Type B pancreatic cell (in vitro differentiated cells): ENCODE measurements around the gene CHAD. TPM values are rescaled to one million over a fixed set of nuclear protein-coding genes. Genes with fewer than 3 reads are reported as not detected.

Experiments used
- DNase-seq: peaks from one replicate; pipeline ENCODE4 v3.0.0; 2021; ENCODE audit warnings: mixed read lengths; ENCODE audit not compliant: unreplicated experiment; ENCODE audit errors: extremely low spot score
- H3K27ac Mint-ChIP-seq: 2 replicates; pipeline ENCODE4 v1.8.0; 2021; ENCODE audit warnings: mild to moderate bottlenecking, mixed read lengths
- H3K27me3 Mint-ChIP-seq: 2 replicates; pipeline ENCODE4 v1.8.0; 2021; ENCODE audit warnings: mixed read lengths
- H3K36me3 Mint-ChIP-seq: 2 replicates; pipeline ENCODE4 v1.8.0; 2021; ENCODE audit warnings: mixed read lengths
- H3K4me1 Mint-ChIP-seq: one replicate; pipeline ENCODE4 v1.8.0; 2021; ENCODE audit warnings: mixed read lengths; ENCODE audit not compliant: unreplicated experiment
- H3K4me3 Mint-ChIP-seq: 2 replicates; pipeline ENCODE4 v1.8.0; 2021; ENCODE audit warnings: mild to moderate bottlenecking, mixed read lengths
- H3K9me3 Mint-ChIP-seq: 2 replicates; pipeline ENCODE4 v1.8.0; 2021; ENCODE audit warnings: mixed read lengths
- long read RNA-seq: library from polyadenylated mRNA; unstranded; transcript quantifications from one replicate; pipeline ENCODE4 v2.0.0, GENCODE V29; 2020
- total RNA-seq: library from RNA; stranded (reverse); gene quantifications from 2 replicates; pipeline ENCODE4 v1.2.1, GENCODE V29; 2021; ENCODE audit warnings: low replicate concordance
- TF ChIP-seq, protein P1 (sequence below): fragments of 200-600 bp; sonication (generic); conservative IDR thresholded peaks from 2 replicates; pipeline ENCODE4 v1.5.0; 2021; ENCODE audit warnings: antibody characterized with exemption, mild to moderate bottlenecking

CHAD gene, protein sequence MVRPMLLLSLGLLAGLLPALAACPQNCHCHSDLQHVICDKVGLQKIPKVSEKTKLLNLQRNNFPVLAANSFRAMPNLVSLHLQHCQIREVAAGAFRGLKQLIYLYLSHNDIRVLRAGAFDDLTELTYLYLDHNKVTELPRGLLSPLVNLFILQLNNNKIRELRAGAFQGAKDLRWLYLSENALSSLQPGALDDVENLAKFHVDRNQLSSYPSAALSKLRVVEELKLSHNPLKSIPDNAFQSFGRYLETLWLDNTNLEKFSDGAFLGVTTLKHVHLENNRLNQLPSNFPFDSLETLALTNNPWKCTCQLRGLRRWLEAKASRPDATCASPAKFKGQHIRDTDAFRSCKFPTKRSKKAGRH
- total RNA-seq: not detected in 2 replicates
- long read RNA-seq: 0 reads

DNA sequence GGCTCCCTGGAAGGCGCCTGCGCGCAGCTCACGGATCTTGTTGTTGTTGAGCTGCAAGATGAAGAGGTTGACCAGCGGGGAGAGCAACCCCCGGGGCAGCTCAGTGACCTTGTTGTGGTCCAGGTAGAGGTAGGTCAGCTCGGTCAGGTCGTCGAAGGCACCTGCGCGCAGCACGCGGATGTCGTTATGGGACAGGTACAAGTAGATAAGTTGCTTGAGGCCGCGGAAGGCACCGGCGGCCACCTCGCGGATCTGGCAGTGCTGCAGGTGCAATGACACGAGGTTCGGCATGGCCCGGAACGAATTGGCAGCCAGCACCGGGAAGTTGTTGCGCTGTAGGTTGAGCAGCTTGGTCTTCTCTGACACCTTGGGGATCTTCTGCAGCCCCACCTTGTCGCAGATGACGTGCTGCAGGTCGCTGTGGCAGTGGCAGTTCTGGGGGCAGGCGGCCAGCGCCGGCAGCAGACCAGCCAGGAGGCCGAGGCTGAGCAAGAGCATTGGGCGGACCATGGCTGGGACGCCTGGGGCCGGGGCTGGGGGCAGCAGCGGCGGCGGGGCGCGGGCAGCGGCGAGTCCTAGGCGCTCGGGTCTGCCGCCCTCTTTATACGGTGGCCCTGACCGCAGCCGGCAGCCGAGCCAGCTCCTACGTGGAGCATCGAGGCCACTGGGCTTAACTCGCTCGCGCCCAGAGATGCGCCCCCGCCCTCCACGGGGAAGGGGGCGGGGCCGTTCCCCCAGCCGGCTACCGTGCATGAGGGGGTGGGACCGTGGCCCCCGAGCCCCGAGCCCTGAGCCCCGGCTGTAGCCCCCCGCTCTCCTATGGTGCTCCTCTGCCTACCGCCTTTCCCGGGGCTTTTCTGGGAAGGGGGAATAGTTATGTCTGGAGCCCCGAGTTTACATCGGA lies at the start of gene CHAD:
Gene CHAD (minus strand): TSS at position 577 of the 904 bp plus-strand sequence. CDS start 67 bp downstream, at position 510.
- no peak within 1 kb of the TSS for H3K27ac Mint-ChIP-seq
- no peaks in the 10 kb centered on the region for H3K9me3 Mint-ChIP-seq
- no peaks in the 10 kb centered on the region for H3K4me1 Mint-ChIP-seq
- H3K36me3 Mint-ChIP-seq: no peaks in the 10 kb centered on the region
- TF ChIP-seq, protein P1, sequence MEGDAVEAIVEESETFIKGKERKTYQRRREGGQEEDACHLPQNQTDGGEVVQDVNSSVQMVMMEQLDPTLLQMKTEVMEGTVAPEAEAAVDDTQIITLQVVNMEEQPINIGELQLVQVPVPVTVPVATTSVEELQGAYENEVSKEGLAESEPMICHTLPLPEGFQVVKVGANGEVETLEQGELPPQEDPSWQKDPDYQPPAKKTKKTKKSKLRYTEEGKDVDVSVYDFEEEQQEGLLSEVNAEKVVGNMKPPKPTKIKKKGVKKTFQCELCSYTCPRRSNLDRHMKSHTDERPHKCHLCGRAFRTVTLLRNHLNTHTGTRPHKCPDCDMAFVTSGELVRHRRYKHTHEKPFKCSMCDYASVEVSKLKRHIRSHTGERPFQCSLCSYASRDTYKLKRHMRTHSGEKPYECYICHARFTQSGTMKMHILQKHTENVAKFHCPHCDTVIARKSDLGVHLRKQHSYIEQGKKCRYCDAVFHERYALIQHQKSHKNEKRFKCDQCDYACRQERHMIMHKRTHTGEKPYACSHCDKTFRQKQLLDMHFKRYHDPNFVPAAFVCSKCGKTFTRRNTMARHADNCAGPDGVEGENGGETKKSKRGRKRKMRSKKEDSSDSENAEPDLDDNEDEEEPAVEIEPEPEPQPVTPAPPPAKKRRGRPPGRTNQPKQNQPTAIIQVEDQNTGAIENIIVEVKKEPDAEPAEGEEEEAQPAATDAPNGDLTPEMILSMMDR: no peak
- H3K4me3 Mint-ChIP-seq: peak within 1 kb of the TSS; percentile 59
- peaks cover 18% of the 10 kb centered on the region for H3K27me3 Mint-ChIP-seq
- no peak for DNase-seq

DNA sequence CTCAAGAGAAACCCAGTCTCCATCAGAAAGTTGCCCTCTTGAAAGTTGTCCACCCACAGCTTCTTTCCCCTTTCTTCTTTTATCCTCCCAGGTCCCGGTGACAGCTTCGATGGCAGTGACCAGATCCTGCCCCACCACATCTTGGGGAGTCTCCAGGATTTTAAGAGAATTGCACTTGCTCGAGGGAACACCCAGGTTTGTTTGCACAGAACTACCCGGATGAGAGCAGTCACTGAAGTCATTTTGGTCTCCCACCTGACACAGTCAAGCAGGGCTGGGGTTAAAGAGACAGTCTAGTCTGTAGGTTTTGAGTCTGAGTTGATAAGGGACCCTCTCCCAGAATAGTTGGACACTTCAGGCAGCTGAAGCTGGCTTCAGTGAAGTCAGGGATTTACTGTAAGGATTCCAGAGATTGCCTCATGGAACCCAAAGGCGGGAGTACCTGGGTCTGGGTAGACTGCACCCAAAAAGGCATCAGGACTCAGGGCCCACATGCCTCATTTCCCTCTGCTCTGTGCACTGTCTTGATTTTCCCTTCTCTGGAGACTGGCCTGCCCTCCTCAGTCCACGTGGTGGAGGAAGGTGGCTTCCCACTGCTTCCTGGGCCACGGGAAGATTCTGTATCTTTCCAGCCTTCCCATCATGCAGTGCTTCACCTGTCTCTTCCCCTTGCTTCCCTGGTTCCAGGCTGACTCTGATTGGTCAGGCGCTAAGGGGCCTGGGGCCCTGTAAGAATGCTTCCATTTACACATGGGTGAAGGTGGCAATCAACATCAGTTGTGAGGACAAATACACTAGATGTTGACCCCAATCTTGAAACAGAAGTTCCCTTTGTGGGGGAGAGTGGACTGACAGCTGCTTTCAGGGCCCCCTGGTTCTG lies 49.1 kb upstream of the CHAD start:
- TF ChIP-seq, protein P1: no peak
- Mint-ChIP-seq H3K4me1 (peaks cover 29% of the 10 kb centered on the region), H3K9me3 (no peaks in the 10 kb centered on the region), H3K36me3 (no peaks in the 10 kb centered on the region), H3K27ac (no peak overlapping the region), H3K27me3 (no peaks in the 10 kb centered on the region), H3K4me3 (no peak overlapping the region)
- DNase-seq: no peak

DNA sequence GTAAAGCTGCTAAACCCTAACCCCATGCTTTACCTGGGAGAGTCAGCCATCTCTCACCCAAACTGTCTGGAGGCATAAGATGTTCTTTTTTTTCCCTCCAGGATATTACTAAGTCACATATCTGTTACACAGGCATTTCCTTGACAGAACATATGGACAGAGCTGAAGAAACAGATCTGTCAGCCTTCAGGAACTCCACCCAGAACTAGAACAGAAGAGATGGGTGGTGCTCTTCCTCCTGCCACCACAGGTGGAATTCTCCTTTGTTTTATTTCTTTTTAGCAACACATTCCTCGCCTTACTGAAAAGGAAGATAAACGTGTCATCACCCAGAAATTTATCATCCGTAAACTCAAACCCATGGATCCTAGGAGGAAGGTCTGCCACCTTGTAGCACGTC lies 48.3 kb upstream of the CHAD start:
- H3K27me3 Mint-ChIP-seq: no peaks in the 10 kb centered on the region
- peak overlapping the region; percentile 58 for H3K27ac Mint-ChIP-seq
- no peaks in the 10 kb centered on the region for H3K9me3 Mint-ChIP-seq
- no peak for DNase-seq
- H3K36me3 Mint-ChIP-seq: no peaks in the 10 kb centered on the region
- no peak overlapping the region for H3K4me3 Mint-ChIP-seq
- H3K4me1 Mint-ChIP-seq: peaks cover 29% of the 10 kb centered on the region
- TF ChIP-seq, protein P1: no peak

DNA sequence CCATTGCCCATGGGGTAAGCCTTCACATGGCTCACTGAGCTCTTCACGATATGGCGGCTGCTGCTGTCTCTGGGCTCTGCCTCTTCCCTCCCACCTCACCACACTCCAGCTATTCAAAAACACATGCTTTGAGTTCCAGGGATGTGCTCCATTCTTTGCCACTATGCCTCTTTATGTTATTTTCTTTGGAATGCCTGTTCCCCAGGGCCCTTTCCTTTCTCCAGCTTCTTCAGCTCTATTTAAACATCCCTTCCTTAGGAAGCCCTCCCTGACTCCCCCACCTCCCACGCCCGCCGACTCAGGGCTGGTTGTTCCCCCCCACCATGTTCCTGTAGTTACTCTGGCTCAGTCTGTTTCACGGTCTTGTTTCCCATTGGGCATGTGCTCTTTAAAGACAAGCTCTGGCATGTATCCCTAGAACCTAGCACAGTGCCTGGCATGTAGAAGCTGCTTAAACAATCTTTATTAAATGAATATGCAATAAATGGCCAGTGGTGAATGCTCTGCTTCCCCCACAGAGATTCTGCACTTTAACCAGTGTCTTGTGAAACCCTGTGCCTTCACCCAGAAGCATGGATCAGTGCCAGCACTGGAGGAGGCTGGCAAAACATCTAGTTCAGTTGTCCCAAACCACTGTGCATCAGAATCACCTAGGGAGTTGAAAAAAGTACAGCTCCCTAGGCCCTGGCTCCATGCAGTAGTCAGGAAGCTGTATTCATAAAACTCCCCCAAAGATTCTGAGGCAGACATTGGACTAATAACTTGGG lies 46.4 kb upstream of the CHAD start:
- H3K4me3 Mint-ChIP-seq: no peak overlapping the region
- no peaks in the 10 kb centered on the region for H3K27me3 Mint-ChIP-seq
- H3K27ac Mint-ChIP-seq: no peak overlapping the region
- peaks cover 44% of the 10 kb centered on the region for H3K4me1 Mint-ChIP-seq
- H3K9me3 Mint-ChIP-seq: no peaks in the 10 kb centered on the region
- TF ChIP-seq, protein P1: no peak
- no peak for DNase-seq
- H3K36me3 Mint-ChIP-seq: no peaks in the 10 kb centered on the region

DNA sequence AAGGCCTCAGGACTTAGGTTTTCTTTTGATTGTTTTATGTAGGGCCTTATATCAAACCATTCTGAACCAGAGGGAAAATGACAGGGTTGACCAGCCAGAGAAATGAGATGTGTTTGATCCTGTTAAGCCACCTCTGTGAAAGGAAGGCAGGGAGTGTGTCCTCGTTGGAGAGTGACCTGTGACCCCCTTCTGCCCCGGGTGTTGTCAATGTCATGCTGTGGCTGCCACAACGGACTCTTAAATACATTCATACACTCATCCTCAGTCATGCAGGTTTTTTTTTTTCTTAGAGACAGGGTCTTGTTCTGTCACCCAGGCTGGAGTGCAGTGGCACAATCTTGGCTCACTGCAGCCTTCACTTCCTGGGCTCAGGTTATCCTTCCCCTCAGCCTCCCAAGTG lies 45.7 kb upstream of the CHAD start:
- H3K9me3 Mint-ChIP-seq: no peaks in the 10 kb centered on the region
- H3K4me1 Mint-ChIP-seq: peaks cover 48% of the 10 kb centered on the region
- H3K36me3 Mint-ChIP-seq: no peaks in the 10 kb centered on the region
- no peaks in the 10 kb centered on the region for H3K27me3 Mint-ChIP-seq
- H3K4me3 Mint-ChIP-seq: no peak overlapping the region
- no peak for DNase-seq
- no peak overlapping the region for H3K27ac Mint-ChIP-seq
- TF ChIP-seq, protein P1: no peak
